ENCODE measurements around the gene MVB12B.

GRCh38 chr9:126428534-126429175, 102.0 kb downstream of the MVB12B start:
- TF ChIP-seq, protein P1, sequence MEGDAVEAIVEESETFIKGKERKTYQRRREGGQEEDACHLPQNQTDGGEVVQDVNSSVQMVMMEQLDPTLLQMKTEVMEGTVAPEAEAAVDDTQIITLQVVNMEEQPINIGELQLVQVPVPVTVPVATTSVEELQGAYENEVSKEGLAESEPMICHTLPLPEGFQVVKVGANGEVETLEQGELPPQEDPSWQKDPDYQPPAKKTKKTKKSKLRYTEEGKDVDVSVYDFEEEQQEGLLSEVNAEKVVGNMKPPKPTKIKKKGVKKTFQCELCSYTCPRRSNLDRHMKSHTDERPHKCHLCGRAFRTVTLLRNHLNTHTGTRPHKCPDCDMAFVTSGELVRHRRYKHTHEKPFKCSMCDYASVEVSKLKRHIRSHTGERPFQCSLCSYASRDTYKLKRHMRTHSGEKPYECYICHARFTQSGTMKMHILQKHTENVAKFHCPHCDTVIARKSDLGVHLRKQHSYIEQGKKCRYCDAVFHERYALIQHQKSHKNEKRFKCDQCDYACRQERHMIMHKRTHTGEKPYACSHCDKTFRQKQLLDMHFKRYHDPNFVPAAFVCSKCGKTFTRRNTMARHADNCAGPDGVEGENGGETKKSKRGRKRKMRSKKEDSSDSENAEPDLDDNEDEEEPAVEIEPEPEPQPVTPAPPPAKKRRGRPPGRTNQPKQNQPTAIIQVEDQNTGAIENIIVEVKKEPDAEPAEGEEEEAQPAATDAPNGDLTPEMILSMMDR (IDR thresholded peaks at IDR 0.05; ENCODE audit: low read depth, low read length): no peak
- TF ChIP-seq POLR2A (IDR thresholded peaks at IDR 0.05; ENCODE audit: extremely low read depth, insufficient read length) (no peak), MYC (IDR thresholded peaks at IDR 0.05; ENCODE audit: low read depth, low read length) (peak; percentile 36; the same call in 1 of the 2 replicates)
